PFSK-1 (cell line): ENCODE measurements around the gene RASGRP4.
A peak's percentile ranks its signal among the peaks of the same experiment; 100 is the strongest.

Experiments used
- POLR2AphosphoS5 ChIP-seq: IDR thresholded peaks from 2 replicates; pipeline ENCODE4 v1.6.1; 2012; ENCODE audit warnings: low read depth, mild to moderate bottlenecking, control low read depth, low read length, moderate library complexity
- SIN3A ChIP-seq: IDR thresholded peaks from 2 replicates; pipeline ENCODE4 v1.6.1; 2012; ENCODE audit warnings: mild to moderate bottlenecking, low read length, moderate library complexity, borderline replicate concordance; ENCODE audit not compliant: insufficient read depth
- TAF1 ChIP-seq: IDR thresholded peaks from 2 replicates; pipeline ENCODE4 v1.6.1; 2012; ENCODE audit warnings: low read length, control low read depth, borderline replicate concordance; ENCODE audit not compliant: insufficient read depth
- TF ChIP-seq, protein P1 (sequence below), 2 experiments: IDR thresholded peaks; 2 replicates each; pipeline versions ENCODE4 v1.6.1 to v1.8.0; 2011 to 2012; ENCODE audit warnings: low read depth in 2 of 2, low read length in 2 of 2, control low read depth in 1 of 2, inconsistent platforms in 1 of 2, mild to moderate bottlenecking in 1 of 2, moderate library complexity in 1 of 2; ENCODE audit not compliant: insufficient read depth in 1 of 2

DNA sequence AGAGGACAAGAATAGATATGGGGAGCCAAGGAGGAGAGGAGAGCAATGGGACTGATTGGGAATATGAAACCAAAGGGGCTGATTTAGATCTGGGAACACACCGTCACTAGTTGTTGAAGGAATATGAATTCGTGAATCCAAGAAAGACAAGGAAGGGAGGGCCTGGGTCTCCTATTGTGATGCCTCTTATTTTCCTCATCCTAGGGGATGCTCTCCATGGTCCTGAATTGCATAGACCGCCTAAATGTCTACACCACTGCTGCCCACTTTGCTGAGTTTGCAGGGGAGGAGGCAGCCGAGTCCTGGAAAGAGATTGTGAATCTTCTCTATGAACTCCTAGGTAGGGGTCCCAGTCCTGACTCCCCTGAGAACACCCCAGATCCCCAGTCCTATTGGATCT lies 29.0 kb upstream of the RASGRP4 start:
- TF ChIP-seq TAF1: no peak
- TF ChIP-seq, protein P1, sequence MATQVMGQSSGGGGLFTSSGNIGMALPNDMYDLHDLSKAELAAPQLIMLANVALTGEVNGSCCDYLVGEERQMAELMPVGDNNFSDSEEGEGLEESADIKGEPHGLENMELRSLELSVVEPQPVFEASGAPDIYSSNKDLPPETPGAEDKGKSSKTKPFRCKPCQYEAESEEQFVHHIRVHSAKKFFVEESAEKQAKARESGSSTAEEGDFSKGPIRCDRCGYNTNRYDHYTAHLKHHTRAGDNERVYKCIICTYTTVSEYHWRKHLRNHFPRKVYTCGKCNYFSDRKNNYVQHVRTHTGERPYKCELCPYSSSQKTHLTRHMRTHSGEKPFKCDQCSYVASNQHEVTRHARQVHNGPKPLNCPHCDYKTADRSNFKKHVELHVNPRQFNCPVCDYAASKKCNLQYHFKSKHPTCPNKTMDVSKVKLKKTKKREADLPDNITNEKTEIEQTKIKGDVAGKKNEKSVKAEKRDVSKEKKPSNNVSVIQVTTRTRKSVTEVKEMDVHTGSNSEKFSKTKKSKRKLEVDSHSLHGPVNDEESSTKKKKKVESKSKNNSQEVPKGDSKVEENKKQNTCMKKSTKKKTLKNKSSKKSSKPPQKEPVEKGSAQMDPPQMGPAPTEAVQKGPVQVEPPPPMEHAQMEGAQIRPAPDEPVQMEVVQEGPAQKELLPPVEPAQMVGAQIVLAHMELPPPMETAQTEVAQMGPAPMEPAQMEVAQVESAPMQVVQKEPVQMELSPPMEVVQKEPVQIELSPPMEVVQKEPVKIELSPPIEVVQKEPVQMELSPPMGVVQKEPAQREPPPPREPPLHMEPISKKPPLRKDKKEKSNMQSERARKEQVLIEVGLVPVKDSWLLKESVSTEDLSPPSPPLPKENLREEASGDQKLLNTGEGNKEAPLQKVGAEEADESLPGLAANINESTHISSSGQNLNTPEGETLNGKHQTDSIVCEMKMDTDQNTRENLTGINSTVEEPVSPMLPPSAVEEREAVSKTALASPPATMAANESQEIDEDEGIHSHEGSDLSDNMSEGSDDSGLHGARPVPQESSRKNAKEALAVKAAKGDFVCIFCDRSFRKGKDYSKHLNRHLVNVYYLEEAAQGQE (IDR thresholded peaks at IDR 0.05; ENCODE audit: insufficient read depth in 1 of 2, low read depth in 2 of 2, low read length in 2 of 2): peak; percentile 90 to 97
- TF ChIP-seq POLR2AphosphoS5: no peak
- TF ChIP-seq SIN3A: no peak
